RWPE2 (cell line): ENCODE results near the gene ELF3.

Source experiments
- ATAC-seq: fragments of 200-7000 bp; cut with Tn5 transposase; 3 replicates; pipeline ENCODE4 v1.9.1; 2021; ENCODE audit warnings: low read depth
- DNase-seq: peaks from one replicate; pipeline ENCODE4 v3.0.0-alpha.2; 2020; ENCODE audit warnings: low spot score
- H3K27ac ChIP-seq: fragments of 450-650 bp; 2 replicates; pipeline ENCODE4 v1.5.1; 2017; ENCODE audit warnings: mild to moderate bottlenecking; ENCODE audit not compliant: poor library complexity, severe bottlenecking
- H3K27me3 ChIP-seq: fragments of 250-450 bp; sonication (Bioruptor Pico); 2 replicates; pipeline ENCODE4 v1.5.1; 2021; ENCODE audit warnings: mild to moderate bottlenecking, moderate library complexity; ENCODE audit not compliant: insufficient read depth, poor library complexity, severe bottlenecking
- H3K36me3 ChIP-seq: fragments of 250-450 bp; sonication (Bioruptor Pico); 2 replicates; pipeline ENCODE4 v1.5.1; 2020; ENCODE audit warnings: low read depth, mild to moderate bottlenecking, moderate library complexity
- H3K4me1 ChIP-seq: fragments of 250-450 bp; sonication (Bioruptor Pico); 2 replicates; pipeline ENCODE4 v1.5.1; 2021; ENCODE audit warnings: mild to moderate bottlenecking, moderate library complexity; ENCODE audit not compliant: insufficient read depth, poor library complexity, severe bottlenecking
- H3K4me3 ChIP-seq: fragments of 250-450 bp; sonication (Bioruptor Pico); 2 replicates; pipeline ENCODE4 v1.5.1; 2021; ENCODE audit warnings: mild to moderate bottlenecking, moderate library complexity; ENCODE audit not compliant: severe bottlenecking
- H3K9me3 ChIP-seq: fragments of 250-450 bp; sonication (Bioruptor Pico); 2 replicates; pipeline ENCODE4 v1.5.1; 2021; ENCODE audit warnings: mild to moderate bottlenecking, moderate library complexity; ENCODE audit not compliant: severe bottlenecking
- CTCF ChIP-seq: fragments of 450-650 bp; IDR thresholded peaks from one replicate; pipeline ENCODE4 v1.5.1; 2017; ENCODE audit warnings: mild to moderate bottlenecking, moderate library complexity; ENCODE audit not compliant: poor library complexity, severe bottlenecking

The ELF3 gene

DNA sequence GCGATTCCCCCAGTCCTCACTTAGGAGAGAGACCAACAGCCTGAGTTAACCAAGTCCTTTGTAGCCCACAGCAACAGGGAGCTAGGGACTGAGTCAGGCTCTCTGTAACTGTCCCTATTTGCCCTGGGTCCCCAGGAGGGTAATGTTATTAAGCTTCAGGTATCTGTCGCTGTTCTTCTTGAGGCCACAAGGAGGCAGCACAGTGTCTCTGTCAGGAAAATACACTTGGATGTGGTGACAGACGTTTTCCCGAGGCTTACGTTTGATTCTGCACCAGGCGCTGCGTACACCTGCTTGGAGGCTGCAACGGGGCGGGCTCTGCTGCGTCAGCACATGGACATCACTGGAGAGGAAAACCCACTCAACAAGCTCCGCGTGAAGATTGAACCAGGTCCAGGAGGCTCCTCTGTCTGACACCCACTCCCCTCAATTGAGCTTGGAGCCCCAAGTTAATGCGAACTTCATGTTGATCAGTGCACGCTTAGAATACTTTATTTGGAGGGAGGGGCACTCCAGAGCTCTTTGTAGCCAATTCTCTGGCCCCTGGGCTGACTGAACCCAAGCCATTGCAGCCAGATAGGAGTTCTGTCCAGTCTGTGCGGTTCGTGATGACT, 10.7 kb upstream of the ELF3 start:
- no peaks in the 10 kb centered on the region for H3K9me3 ChIP-seq
- H3K4me3 ChIP-seq, result no peak overlapping the region
- TF ChIP-seq CTCF, result peak; percentile 79
- no peaks in the 10 kb centered on the region for H3K4me1 ChIP-seq
- H3K36me3 ChIP-seq, result peaks cover 90% of the 10 kb centered on the region
- DNase-seq, result no peak
- peak; percentile 66 for ATAC-seq
- no peak overlapping the region for H3K27ac ChIP-seq
- H3K27me3 ChIP-seq, result no peaks in the 10 kb centered on the region

- peaks cover 7% of the 10 kb centered on the region for H3K4me1 ChIP-seq
- H3K4me3 ChIP-seq, result no peak overlapping the region
- no peak overlapping the region for H3K27ac ChIP-seq
- DNase-seq (no peak), ATAC-seq (no peak)
- H3K36me3 ChIP-seq, result peaks cover 80% of the 10 kb centered on the region
- no peaks in the 10 kb centered on the region for H3K27me3 ChIP-seq
- H3K9me3 ChIP-seq, result no peaks in the 10 kb centered on the region
- TF ChIP-seq CTCF, result no peak
These were observed 7.9 kb upstream of the ELF3 start for GRCh38 chr1:202002507-202002906.

- Histone ChIP-seq H3K4me3 (no peak overlapping the region), H3K27me3 (no peaks in the 10 kb centered on the region), H3K36me3 (peaks cover 61% of the 10 kb centered on the region), H3K9me3 (no peaks in the 10 kb centered on the region), H3K4me1 (peaks cover 25% of the 10 kb centered on the region), H3K27ac (no peak overlapping the region)
- TF ChIP-seq CTCF, result no peak
- no peak for DNase-seq
- no peak for ATAC-seq
These were observed 5.7 kb upstream of the ELF3 start for GRCh38 chr1:202004711-202005110.

DNA sequence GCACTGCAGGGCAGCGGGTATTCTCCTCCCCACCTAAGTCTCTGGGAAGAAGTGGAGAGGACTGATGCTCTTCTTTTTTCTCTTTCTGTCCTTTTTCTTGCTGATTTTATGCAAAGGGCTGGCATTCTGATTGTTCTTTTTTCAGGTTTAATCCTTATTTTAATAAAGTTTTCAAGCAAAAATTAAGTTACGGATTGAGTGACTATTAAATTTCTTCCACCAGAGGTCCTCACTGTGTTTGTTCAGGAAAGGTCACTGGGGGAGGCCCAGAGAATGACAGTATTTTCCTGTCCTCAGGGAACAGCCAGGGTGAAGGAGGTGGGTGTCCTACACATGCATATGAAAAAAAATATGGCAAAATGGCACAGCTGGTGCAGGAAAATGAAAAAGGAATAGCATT, 4.4 kb upstream of the ELF3 start:
- H3K9me3 ChIP-seq, result no peaks in the 10 kb centered on the region
- H3K36me3 ChIP-seq, result peaks cover 48% of the 10 kb centered on the region
- H3K27me3 ChIP-seq, result no peaks in the 10 kb centered on the region
- ATAC-seq (no peak), DNase-seq (no peak)
- TF ChIP-seq CTCF, result peak; percentile 57
- peaks cover 37% of the 10 kb centered on the region for H3K4me1 ChIP-seq
- H3K27ac ChIP-seq, result peak overlapping the region; percentile 68
- H3K4me3 ChIP-seq, result no peak overlapping the region

DNA sequence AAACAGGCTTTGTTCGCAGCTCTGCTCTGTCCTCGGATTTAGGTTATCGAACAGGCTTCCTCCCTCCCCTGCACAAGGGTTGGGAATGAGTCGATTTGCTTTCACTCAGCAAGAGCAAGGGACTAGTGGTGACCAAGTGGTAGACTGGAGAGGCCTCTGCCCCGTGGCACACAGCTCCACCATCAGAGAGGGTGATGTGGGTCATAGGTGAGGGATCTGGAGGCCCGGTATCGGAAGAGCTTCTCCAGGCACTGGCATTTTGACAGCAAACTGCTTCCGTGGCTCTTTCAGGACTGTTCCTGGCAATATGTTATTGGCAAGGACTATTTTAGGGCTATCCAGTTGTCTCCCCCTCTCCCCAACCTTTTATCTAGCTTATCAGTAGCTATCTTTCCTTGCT, 3.1 kb upstream of the ELF3 start:
- Histone ChIP-seq H3K4me1 (peaks cover 37% of the 10 kb centered on the region), H3K9me3 (no peaks in the 10 kb centered on the region), H3K4me3 (no peak overlapping the region), H3K27ac (peak overlapping the region; percentile 68), H3K27me3 (no peaks in the 10 kb centered on the region), H3K36me3 (peaks cover 40% of the 10 kb centered on the region)
- ATAC-seq (no peak), DNase-seq (no peak)
- TF ChIP-seq CTCF, result no peak
